GM21423 (cell line): ENCODE data around the gene SLC12A4.
"Not testable (repeated sequence)": the region's sequence is repeated elsewhere in the genome, so short reads cannot be mapped to it uniquely, and the experiment has no call there.

Experiments
- ATAC-seq: cut with Tn5 transposase; IDR thresholded peaks from one replicate; pipeline ENCODE4 v1.9.1; 2021; ENCODE audit warnings: mild to moderate bottlenecking, moderate library complexity; ENCODE audit not compliant: unreplicated experiment

Gene SLC12A4

DNA sequence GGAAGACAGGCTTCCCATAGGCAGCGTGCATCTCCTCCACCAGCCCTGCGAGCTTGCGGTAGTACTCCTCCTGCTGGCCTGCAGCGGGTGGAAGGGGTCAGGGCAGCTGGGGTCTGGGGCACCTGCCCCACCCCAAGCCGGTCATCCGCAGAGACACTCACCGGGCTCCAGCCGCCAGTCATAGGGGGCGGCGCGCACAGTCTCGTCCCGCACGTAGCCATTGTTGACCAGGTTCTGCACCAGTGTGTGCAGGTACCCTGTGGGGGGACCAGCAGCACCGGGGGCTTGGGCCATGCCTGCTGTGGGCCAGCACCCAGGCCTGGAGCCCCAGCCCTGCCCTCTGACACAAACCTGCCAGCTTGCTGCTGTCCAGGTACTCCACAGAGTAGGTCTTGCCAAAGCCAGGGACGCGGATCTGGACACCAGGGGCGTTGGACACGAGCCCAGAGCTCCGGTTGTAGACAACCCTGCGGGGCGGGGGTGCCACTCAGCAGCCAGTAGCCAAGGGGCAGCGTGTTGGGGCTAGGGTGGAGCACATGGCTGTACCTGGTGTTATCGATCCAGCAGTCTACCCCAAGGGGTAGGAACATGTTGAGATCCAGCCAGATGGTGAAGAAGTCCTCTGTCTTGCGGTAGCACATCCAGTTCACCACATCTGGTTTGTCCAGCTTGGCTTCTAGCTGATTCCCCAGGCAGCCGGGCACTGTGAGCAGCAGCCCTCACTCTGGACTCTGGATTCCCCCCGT is 25.8 kb downstream of the SLC12A4 start:
- ATAC-seq: no peak

DNA sequence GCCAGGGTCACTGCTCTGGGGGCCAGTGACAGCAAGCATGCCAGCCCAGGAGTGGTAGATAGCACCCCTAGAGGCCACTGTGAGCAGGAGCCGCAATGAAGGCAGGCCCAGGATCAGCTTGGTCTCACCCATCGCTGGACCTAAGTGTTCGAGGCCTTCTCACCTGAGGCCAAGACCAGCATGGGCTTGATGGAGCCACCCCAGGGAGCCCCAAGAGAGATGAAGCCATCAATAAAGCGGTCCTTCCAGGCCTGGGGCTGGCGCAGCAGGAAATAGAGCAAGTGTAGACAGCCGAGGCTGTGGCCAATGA is 26.3 kb downstream of the SLC12A4 start:
- no peak for ATAC-seq

DNA sequence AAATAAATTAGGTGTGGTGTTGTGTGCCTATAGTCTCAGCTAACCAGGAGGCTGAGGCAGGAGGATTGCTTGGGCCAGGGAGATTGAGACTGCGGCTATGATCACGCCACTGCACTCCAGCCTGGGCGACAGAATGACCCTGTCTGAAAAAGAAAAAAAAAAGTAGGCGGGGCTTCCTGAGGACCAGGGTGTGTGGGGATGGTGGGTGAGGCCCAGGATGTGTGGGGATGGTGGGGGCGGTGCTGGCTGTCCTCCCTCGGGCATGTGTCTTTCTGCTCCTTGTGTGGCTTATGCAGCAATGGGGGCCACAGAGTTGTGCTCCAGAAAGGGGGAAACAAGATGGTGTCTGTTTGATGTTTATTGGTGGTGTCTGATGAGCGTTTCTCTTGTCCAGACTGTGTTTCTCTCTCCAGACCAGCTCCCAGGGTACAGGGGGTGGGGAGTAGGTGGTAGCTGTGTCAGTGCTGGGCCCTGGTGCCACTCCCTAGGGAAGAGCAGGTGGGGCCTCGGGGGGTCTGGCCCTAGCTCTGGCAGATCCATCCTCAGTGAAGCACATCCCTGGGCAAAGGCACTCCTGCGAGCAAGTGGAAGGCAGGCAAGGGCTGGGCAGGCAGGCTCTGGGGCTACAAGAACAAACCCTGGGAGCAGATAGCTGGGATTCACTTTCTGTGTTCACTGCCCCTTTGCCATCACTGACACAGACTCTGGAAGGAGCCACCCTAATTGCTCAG is 26.8 kb downstream of the SLC12A4 start:
- no peak for ATAC-seq

DNA sequence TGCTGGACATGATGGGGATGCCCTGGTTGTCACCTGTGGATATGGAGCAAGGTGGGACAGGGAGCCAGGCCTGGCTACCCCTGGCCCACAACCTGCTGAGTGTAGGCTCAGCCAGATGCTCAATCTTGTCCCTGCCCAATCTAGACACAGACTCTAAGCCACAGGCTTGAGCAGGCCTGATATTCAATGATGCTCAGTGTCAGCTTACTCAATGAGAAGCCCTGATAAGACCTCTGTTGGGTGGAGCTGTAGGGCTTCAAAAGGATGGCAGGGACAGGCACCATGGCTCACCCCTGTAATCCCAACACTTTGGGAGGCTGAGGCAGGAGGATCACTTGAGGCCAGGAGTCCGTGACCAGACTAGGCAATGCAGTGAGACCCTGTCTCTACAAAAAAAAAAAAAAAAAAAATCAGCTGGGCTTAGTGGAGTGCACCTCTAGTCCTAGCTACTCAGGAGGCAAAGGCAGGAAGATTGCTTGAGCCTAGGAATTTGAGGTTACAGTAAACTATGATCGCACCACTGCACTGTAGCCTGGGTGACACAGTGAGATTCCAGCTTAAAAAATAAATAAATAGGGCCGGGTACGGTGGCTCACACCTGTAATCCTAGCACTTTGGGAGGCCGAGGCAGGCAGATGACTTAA is 27.9 kb downstream of the SLC12A4 start:
- ATAC-seq: no peak

DNA sequence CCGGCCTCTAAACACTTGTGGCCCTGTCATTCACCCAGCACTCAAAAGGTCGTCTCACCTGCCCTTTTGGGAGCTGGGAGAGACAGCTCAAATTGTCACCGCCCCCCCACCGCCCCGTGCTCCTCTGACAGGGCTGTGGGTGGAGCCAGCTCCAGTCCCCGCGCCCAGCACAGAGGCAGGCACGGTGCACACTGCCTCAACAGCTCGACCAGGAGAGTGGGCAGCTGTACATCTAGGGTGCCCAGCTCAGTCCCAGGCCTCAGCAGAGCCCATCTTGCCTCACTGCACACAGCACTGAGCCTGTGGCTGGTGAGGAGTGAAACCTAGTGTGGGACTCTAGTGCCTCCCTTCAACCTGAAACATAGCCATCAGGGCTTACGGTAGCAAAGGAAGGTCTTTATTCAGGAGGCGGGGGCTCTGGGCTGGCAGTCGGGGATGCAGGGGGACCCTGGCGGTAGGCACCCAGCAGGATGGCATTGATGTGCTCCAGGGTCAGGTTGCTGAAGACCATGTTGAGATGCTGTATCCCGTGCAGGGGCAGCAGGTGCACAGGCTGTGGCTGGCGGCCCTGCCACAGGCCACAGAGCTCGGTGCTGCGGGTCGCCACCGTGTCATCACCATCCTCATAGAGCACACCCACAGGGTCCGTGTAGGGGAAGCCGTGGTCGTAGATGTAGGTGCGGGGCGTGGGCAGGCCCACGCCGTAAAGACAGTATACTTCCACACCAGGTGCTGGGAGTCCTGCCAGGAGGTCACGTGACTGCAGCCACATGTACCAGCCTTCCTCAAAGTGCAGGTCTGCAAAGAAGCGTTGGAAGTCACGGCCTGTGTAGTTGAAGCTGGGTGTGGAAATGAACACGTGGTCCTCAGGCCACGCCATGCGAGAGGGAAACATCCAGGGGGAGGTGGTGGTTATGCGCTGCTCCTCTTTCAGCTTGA is 28.7 kb downstream of the SLC12A4 start:
- ATAC-seq: no peak

DNA sequence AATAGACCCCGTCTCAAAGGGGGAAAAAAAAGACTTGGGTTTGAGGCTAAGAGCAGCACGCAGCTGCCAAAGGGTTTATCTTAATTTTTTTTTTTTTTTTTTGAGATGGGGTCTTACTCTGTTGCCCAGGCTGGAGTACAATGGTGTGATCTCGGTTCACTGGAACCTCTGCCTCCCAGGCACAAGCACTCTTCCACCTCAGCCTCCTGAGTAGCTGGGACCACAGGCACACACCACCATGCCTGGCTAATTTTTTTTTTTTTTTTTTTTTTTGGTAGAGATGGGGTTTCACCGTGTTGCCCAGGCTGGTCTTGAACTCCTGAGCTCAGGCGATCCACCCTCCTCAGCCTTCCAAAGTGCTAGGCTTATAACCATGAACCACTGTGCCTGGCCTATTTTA is 30.7 kb downstream of the SLC12A4 start:
- ATAC-seq: not testable (repeated sequence)

DNA sequence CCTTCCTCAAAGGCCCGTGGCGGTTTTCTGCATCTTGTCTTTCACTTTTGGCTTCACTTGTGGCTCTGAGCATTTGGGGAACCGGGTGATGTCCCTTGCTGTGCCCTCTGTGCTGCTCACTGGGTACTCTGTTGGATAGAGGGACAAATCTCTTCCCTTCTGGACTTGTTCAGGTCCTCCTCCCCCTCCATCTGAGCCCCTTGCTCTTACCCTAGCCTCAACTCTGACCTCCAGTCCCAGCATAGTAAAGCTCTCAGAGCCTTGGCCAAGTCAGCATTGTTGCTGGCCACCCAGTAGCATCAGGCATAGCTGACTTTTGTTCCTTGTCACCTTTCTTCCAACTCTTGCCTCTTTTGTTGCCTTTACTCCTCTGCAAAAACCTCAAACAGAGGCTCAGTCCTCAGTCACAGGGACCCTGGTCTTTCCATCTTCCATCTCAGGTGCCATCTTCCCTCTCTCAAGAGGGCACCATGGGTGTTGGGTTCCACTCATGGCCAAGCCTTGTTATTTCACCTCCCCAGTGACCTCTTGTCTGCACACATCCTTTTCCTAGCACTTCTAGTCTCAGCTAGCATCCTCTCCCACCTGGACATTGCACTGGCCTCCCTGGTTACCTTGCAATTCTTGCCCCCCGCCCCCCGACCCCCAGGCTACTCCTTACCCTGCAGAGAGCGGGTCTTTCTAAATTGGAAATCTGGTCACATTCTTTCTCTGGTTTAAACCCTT is 31.4 kb downstream of the SLC12A4 start:
- ATAC-seq: peak; percentile 54

DNA sequence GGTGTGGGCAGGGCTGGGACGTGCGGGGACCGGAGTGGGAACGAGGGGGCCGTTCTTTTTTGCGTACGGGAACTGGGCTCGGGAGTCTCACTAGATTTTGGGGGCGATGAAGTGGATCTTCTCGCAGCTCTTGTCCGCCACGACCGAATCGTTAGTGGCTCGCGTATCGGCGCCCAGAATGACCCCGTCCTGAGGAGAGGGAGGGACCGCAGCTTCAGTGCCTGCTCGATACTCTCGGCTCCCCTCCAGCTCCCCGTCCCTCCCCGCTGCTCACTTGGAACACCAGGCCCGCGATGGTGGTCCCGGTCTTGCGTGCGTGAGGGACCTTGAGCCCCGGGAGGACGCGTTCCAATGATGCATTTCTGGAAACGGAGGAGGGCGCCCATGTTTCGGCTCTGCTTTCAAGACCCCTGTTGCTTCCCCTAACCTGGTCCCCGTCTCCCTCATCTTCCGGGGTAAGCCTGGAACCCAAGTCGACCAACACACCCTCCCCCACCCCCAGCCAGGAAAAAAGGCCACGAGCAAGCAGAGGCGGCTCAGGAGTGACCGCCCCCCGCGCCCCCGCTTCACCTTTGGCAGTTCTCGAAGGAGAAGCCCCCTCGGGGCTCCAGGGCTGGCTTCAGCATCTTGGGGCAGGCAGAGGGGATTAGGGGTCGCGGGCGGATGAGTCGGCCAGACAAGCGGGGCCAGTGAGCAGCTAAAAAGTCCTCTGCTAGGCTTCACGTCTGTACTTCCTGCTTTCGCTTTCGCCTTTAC is 32.1 kb downstream of the SLC12A4 start, which contains the start of gene PSMB10:
Gene PSMB10 (minus strand): TSS at position 727 of the 756 bp plus-strand sequence. CDS start 101 bp downstream, at position 626.
- no peak for ATAC-seq

DNA sequence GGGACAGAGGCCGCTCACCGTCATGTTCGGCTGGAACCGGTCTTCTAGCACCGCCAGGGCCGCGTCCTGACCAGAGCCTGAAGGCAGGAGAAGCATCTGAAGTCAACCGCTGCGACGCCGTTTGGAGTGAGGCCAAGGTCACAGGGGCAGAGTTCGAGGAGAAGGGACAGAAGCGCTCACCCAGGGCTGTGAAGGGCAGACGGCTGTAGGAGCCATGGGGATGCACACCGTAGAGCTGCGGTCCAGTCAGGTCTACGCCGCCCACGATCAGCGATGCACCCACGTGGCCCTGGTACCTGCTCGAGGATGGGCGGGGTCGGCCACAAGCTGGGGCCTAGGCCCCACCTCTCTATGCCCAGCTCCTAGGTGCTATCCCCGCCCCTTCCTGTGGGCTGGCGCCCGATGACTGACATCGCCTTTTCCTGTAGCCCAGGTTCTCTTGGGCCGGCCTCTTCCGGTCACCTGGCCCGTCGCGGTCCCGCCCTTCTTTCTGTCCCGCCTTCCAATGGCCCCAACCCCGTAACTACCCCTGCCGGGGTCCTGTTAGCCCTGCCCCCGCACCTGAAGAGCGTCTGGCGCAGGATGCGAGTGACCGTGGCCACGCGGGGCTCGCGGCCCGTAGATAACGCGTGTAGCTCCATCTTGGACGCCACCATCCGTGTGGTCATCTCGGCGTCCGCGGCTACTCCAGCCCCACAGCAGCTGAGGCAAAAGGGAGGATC is 32.9 kb downstream of the SLC12A4 start:
- ATAC-seq: peak; percentile 82

DNA sequence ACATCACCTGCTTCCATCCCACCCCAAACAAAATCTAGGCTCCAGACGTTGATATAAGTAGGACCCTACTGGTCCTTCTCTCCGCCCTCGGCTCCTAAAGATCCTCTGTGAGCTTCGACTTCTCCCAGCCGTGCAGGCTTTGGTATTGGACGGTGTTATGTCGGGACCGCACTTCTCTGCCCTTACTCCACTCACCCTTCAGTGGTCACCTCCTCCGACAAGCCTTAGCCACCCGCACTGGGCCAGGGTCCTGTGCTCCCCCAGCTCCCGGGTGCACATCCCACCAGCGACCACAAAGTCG is 33.4 kb downstream of the SLC12A4 start:
- no peak for ATAC-seq

DNA sequence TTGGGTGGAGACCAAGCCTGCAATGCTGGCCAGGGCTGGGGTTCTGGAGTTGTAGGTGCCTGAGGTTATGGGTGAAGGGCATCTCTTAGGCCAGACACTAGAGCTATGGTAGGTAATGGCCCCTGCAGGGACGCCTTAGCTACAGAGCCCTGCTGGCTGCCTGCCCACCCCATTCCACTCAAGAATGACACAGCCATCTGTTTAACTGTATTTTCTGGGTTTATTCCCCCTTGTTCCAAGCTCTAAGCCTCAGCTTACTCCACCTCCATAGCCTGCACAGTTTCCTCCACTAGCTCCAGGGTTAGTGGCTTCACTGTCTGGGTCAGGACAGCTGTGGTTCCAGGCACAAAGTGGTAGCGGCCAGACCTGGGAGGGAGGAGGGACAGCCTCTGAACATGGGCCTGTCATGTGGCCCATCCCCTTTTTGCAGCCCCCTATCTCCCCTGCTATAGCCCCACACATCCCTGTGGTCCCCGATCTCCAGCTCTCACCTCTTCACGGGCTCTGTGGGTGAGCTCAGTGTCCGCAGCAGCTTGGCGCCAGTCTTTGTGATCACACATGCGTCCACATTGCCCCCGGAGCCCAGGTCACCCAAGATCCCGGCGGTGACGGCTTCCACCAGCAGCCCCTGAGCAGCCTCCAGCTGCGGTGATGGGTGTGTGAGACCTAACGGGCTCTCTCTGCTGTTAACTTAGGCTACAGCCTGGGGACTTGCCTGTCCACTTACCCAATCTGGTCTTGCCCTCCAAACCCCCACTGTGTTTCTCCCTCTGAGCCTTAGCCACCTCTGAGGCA is 33.9 kb downstream of the SLC12A4 start:
- ATAC-seq: no peak

DNA sequence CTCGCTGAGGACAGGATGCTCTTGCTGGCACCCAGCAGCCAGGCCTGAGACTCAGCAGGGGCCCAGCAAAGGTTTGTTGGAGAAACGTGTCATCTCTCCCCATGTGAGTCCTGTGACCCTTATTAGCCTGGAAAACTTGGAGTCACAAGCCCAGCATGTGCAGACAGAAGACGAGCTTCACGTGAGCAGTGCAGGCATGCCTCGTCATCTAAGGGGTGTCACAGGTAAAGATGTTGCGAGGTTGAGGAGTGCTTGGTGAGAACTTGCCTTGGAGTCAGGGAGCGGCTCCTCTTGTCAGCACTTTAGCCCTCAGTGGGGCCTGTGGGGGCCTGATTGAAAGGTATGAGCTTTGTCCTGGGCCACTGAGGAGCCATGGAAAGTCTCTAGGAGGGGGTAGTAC is 34.6 kb downstream of the SLC12A4 start:
- ATAC-seq: no peak

DNA sequence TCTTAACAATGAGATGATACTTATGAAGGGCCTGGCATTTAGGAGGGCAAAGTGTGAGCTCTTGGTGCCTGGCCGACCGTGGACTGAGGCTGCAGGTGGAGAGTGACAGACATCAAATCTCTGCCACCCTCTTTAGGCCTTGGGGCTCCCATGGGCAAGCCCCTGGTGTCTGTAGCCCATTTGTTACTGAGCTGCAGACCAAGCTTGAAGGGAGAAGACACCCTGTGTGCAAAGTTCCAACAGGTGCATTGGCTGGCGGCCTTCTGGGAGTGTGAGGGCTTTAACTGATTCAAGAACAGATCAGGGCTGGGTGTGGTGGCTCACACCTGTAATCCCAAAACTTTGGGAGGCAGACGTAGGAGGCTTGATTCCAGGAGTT is 36.0 kb downstream of the SLC12A4 start:
- no peak for ATAC-seq

DNA sequence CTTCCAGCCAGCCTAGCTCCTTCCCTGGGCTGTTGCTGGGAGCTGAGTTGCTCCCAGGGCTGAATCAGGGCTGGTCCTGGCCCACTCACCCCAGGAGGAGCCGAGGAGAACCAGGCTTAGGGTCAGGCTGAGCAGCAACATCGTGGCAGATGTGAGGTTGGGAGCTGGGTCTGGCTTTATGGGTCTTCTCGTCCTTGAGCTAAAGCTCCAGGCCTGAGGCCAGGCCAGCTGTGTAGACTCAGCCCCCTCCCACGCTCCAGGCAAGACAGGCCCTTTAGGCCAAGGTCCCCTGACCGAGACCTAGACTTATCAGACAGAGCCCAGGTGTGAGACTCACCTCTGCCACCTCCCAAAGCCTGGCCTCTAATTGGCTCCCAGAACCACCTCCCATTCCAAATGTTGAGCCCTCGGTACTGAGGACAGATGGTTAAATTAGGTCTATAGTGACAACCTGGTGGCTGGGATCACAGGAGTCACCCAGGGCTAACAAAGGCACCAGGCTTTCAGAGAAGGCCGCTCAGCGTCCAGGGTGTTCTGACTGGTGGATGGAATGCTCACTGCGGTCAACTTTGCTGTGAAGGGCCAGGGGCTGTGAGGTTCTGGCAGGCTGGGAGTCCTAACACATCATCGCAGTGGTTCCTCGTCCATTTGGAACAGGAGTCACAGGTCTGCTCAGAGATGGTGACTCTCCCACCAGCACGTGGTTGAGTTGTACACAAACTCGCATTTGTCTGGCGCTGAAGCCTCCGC is 36.5 kb downstream of the SLC12A4 start, which contains the start of gene CTRL:
Gene CTRL (minus strand): TSS at position 151 of the 750 bp plus-strand sequence. CDS start 10 bp downstream, at position 141.
- ATAC-seq: no peak

DNA sequence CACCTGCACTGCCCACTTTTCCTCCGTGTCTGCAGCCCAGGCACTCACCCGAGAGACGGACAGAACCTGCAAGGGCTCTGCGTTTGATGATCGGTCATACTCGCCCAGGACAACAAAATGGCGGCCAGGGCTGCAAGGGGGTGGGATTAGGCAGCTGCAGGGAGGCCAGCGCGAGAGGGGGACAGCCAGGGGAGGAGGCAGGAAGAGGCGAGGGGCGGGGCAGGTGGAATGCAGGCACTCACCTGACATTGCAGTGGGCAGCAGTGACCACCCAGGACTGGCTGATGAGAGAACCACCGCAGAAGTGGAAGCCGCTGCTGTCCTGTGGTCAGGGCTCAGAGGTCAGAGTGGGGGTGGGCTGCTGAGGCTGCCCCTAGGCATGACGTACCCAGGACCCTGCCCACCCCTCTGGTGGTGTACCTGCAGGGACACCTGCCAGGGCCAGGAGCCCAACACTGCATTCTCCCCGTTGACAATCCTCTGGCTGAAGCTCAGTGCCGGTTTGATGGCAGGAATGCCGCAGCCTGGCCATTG is 37.7 kb downstream of the SLC12A4 start:
- ATAC-seq: no peak

DNA sequence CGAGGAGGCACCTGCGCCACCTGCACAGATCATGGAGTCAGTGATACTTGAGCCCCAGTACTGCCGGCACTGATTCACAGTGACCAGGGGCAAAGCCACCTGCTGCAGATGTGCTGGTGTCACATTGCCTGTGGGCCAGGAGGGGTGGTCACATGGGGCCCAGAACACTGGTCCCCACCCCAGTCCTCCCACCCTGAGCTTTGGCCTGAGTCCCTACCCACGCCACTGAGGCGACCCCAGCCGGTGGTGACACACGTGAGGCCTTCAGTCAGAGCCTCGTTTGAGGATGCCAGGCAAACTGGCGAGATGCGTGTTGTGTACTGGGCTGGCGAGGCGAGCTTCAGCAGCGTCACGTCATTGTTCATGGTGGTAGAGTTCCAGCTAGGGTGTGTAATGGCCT is 38.2 kb downstream of the SLC12A4 start:
- no peak for ATAC-seq
